GM19023 (cell line): Measurements from ENCODE around the gene FARS2.

Experiments
- ATAC-seq: cut with Tn5 transposase; IDR thresholded peaks from one replicate; pipeline ENCODE4 v1.9.1; 2021; ENCODE audit warnings: mild to moderate bottlenecking, moderate library complexity; ENCODE audit not compliant: unreplicated experiment

Gene FARS2

GRCh38 chr6:5814116-5814515 lies 552.8 kb downstream of the FARS2 start:
- ATAC-seq: no peak

- no peak for ATAC-seq
These were observed 553.6 kb downstream of the FARS2 start for GRCh38 chr6:5814901-5815300.

DNA sequence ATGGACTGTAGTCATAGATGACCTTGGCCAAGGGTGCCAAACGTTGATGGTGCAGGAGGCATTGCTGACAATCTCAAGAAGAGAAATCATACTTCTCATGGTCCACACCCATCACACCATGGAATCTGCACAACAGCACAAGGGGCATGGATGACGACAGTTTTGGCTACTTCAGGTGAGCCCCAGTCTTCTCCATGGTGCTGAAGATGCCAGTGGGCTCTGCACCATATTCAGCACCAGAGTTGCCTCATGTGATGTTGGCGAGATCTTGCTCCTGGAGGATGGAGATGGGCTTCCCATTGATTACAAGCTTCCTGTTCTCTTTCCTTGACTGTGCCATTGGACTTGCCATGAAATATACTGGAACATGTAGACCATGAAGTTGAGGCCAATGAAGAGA lies 556.6 kb downstream of the FARS2 start:
- ATAC-seq: no peak

- ATAC-seq: no peak
These were observed 557.6 kb downstream of the FARS2 start for GRCh38 chr6:5818959-5819358.
